Retina (tissue), 1 donor: ENCODE data around the gene FAM53B.
"Not testable (repeated sequence)": the region's sequence is repeated elsewhere in the genome, so short reads cannot be mapped to it uniquely, and the experiment has no call there.

ENCODE experiments used
- DNase-seq: peaks from one replicate; pipeline ENCODE4 v3.0.0-alpha.2; 2016

The FAM53B gene

GRCh38 chr10:124744102-124745050 is at the start of gene FAM53B:
FAM53B (minus strand) TSS chr10:124744378; CDS start chr10:124706713, 37,665 bp downstream.
- peak; percentile 69 for DNase-seq

GRCh38 chr10:124792998-124793352 is 48.8 kb upstream of the FAM53B start:
- no peak for DNase-seq

GRCh38 chr10:124791547-124792348 is 47.6 kb upstream of the FAM53B start, which contains the start of gene EEF1AKMT2:
EEF1AKMT2 (minus strand) TSS chr10:124791887; CDS start chr10:124791833, 54 bp downstream.
- peak; percentile 99 for DNase-seq

GRCh38 chr10:124782900-124783299 is 38.7 kb upstream of the FAM53B start:
- DNase-seq, result not testable (repeated sequence)

GRCh38 chr10:124768791-124769190 is 24.6 kb upstream of the FAM53B start:
- no peak for DNase-seq

- DNase-seq, result no peak
These were observed 21.1 kb upstream of the FAM53B start for GRCh38 chr10:124765256-124765655.

- DNase-seq, result no peak
These were observed 19.1 kb upstream of the FAM53B start for GRCh38 chr10:124763267-124763666.

- no peak for DNase-seq
These were observed 18.1 kb upstream of the FAM53B start for GRCh38 chr10:124762281-124762680.

- DNase-seq, result no peak
These were observed 12.2 kb upstream of the FAM53B start for GRCh38 chr10:124756156-124756903.

GRCh38 chr10:124755581-124755980 is 11.4 kb upstream of the FAM53B start:
- DNase-seq, result no peak

- no peak for DNase-seq
These were observed 10.0 kb upstream of the FAM53B start for GRCh38 chr10:124754227-124754626.

- no peak for DNase-seq
These were observed 4.9 kb upstream of the FAM53B start for GRCh38 chr10:124748953-124749645.

- no peak for DNase-seq
These were observed 4.0 kb upstream of the FAM53B start for GRCh38 chr10:124748166-124748565.

- DNase-seq, result no peak
These were observed 3.6 kb upstream of the FAM53B start for GRCh38 chr10:124747745-124748144.

GRCh38 chr10:124746992-124747391 is 2.8 kb upstream of the FAM53B start:
- DNase-seq, result no peak

GRCh38 chr10:124746447-124746846 is 2.3 kb upstream of the FAM53B start:
- DNase-seq, result not testable (repeated sequence)

- DNase-seq, result no peak
These were observed 1.5 kb upstream of the FAM53B start for GRCh38 chr10:124745673-124746072.

GRCh38 chr10:124745252-124745651 is 1.1 kb upstream of the FAM53B start:
- DNase-seq, result peak; percentile 63

GRCh38 chr10:124743191-124744101 is 732 bp downstream of the FAM53B start:
- DNase-seq, result peak; percentile 76

- peak; percentile 75 for DNase-seq
These were observed 1.6 kb downstream of the FAM53B start for GRCh38 chr10:124742413-124743190.
